Endothelial cell of umbilical vein (primary cell): ENCODE results near the gene ARHGAP15. TPM values are rescaled to one million over a fixed set of nuclear protein-coding genes. Genes with fewer than 3 reads are reported as not detected.

Experiments used
- BruUV-seq: library from RNA; stranded (reverse); fragments of 400-500 nt; replicated peaks from 2 replicates; lab custom pipeline; 2021; lab: Mats Ljungman, UMichigan
- CTCF ChIA-PET: fragments of 300-600, 350-600 bp; sonication (Branson Sonifier 250); formaldehyde crosslinking; loops from one replicate; lab custom pipeline; 2021; ENCODE audit warnings: antibody characterized with exemption, inconsistent platforms; lab: Charles Lee
- POLR2A ChIA-PET: fragments of 300-600, 350-600 bp; sonication (Branson Sonifier 250); formaldehyde crosslinking; loops from one replicate; lab custom pipeline; 2021; ENCODE audit warnings: antibody characterized with exemption, inconsistent platforms; lab: Charles Lee
- DNase-seq: peaks from one replicate; pipeline ENCODE4 v3.0.0-alpha.2; 2011; ENCODE audit warnings: low read depth, low spot score
- FAIRE-seq: peaks from 2 replicates; lab custom pipeline; 2011; peaks lifted over from hg19 to GRCh38; lab: Jason Lieb, UNC
- H2AFZ ChIP-seq: 2 replicates; pipeline ENCODE4 v1.6.0; 2012; ENCODE audit warnings: low read depth, low read length, control low read depth, inconsistent platforms
- H3K27ac ChIP-seq: 2 replicates; pipeline ENCODE4 v1.5.1; 2011; ENCODE audit warnings: low read depth, mild to moderate bottlenecking, control low read depth, low read length, moderate library complexity; ENCODE audit not compliant: insufficient read depth
- H3K27me3 ChIP-seq, 2 experiments: 2 replicates each; pipeline versions ENCODE4 v1.6.0 to v1.6.1; 2011; ENCODE audit warnings: low read length in 2 of 2, mixed read lengths in 1 of 2; ENCODE audit not compliant: control insufficient read depth in 2 of 2, insufficient read depth in 2 of 2
- H3K36me3 ChIP-seq, 2 experiments: 2 replicates in 1 of 2; 3 replicates in 1 of 2; pipeline ENCODE4 v1.5.1; 2011; ENCODE audit warnings: low read length in 2 of 2, mild to moderate bottlenecking in 1 of 2, moderate library complexity in 1 of 2; ENCODE audit not compliant: control insufficient read depth in 2 of 2, insufficient read depth in 2 of 2; ENCODE audit errors: extremely low read depth in 1 of 2
- H3K4me1 ChIP-seq: 3 replicates; pipeline ENCODE4 v1.5.1; 2011; ENCODE audit warnings: mild to moderate bottlenecking, low read length; ENCODE audit not compliant: control insufficient read depth, insufficient read depth; ENCODE audit errors: extremely low read depth
- H3K4me2 ChIP-seq: 2 replicates; pipeline ENCODE4 v1.6.1; 2011; ENCODE audit warnings: low read length, control low read depth, mixed read lengths; ENCODE audit not compliant: insufficient read depth
- H3K4me3 ChIP-seq, 3 experiments: fragments of 200-600 bp in 1 of 3; sonication (generic), shearing (Covaris generic) in 1 of 3; replicated peaks in 1 of 3; 2 replicates each; pipeline ENCODE4 v1.5.1; 2011 to 2016; ENCODE audit warnings: control low read depth in 3 of 3, low read length in 3 of 3, mild to moderate bottlenecking in 2 of 3, inconsistent platforms in 1 of 3, low read depth in 1 of 3, moderate library complexity in 1 of 3; ENCODE audit not compliant: insufficient read depth in 1 of 3
- H3K79me2 ChIP-seq: 2 replicates; pipeline ENCODE4 v1.6.0; 2012; ENCODE audit warnings: low read length, inconsistent platforms; ENCODE audit not compliant: control insufficient read depth, insufficient read depth
- H3K9ac ChIP-seq: replicated peaks from 2 replicates; pipeline ENCODE3; 2011; ENCODE audit warnings: low read length, control low read depth; ENCODE audit not compliant: insufficient read depth; ENCODE audit errors: extremely low read depth
- H3K9me1 ChIP-seq: replicated peaks from 3 replicates; pipeline ENCODE4 v1.6.0; 2011; ENCODE audit warnings: mild to moderate bottlenecking, low read length; ENCODE audit not compliant: control insufficient read depth, insufficient read depth; ENCODE audit errors: extremely low read depth
- H3K9me3 ChIP-seq: replicated peaks from 2 replicates; pipeline ENCODE4 v1.5.1; 2012; ENCODE audit warnings: low read length, inconsistent platforms; ENCODE audit not compliant: control insufficient read depth, insufficient read depth
- H4K20me1 ChIP-seq: replicated peaks from 2 replicates; pipeline ENCODE3; 2011; ENCODE audit warnings: mild to moderate bottlenecking, low read length; ENCODE audit not compliant: control insufficient read depth, insufficient read depth; ENCODE audit errors: extremely low read depth
- CTCF ChIP-seq, 2 donors: IDR thresholded peaks; 1 replicate in 1 of 2; 2 replicates in 1 of 2; pipeline ENCODE4 v1.5.1; 2011; ENCODE audit warnings: low read length in 2 of 2, mild to moderate bottlenecking in 2 of 2, moderate library complexity in 2 of 2, control low read depth in 1 of 2, inconsistent platforms in 1 of 2, low read depth in 1 of 2; ENCODE audit not compliant: insufficient read depth in 1 of 2; ENCODE audit errors: extremely low read depth in 1 of 2
- EZH2 ChIP-seq: IDR thresholded peaks from 2 replicates; pipeline ENCODE4 v1.6.1; 2012; ENCODE audit warnings: borderline replicate concordance, low read depth, mild to moderate bottlenecking, moderate library complexity, low read length, inconsistent platforms; ENCODE audit not compliant: severe bottlenecking
- FOS ChIP-seq: IDR thresholded peaks from 2 replicates; pipeline ENCODE4 v1.6.1; 2011; ENCODE audit warnings: mild to moderate bottlenecking, low read length, moderate library complexity, borderline replicate concordance; ENCODE audit not compliant: insufficient read depth
- GATA2 ChIP-seq: IDR thresholded peaks from 2 replicates; pipeline ENCODE4 v1.7.0; 2011; ENCODE audit warnings: low read depth, mild to moderate bottlenecking, moderate library complexity, mixed read lengths, low read length; ENCODE audit not compliant: insufficient read length, insufficient read depth
- JUN ChIP-seq: IDR thresholded peaks from 2 replicates; pipeline ENCODE4 v1.6.1; 2011; ENCODE audit warnings: borderline replicate concordance, low read depth; ENCODE audit not compliant: insufficient read length, insufficient read depth
- MAX ChIP-seq: IDR thresholded peaks from 2 replicates; pipeline ENCODE4 v1.6.1; 2011; ENCODE audit not compliant: insufficient read depth, insufficient read length
- MYC ChIP-seq: IDR thresholded peaks from one replicate; pipeline ENCODE4 v1.6.1; 2011; ENCODE audit warnings: mild to moderate bottlenecking, low read depth, low read length
- POLR2A ChIP-seq: IDR thresholded peaks from 2 replicates; pipeline ENCODE4 v1.6.1; 2012; ENCODE audit warnings: low read depth, mild to moderate bottlenecking, control low read depth, low read length
- POLR2AphosphoS5 ChIP-seq: IDR thresholded peaks from 2 replicates; pipeline ENCODE4 v1.6.1; 2012; ENCODE audit warnings: low read depth, mild to moderate bottlenecking, control low read depth, low read length, moderate library complexity; ENCODE audit not compliant: insufficient read depth
- dilution Hi-C: fragments of 300-500 bp; cut with MboI; formaldehyde crosslinking; loops from one replicate; pipeline ENCODE4 v1.15.0; 2019; ENCODE audit warnings: low sequenced_read_pairs; ENCODE audit not compliant: extremely low pct_ligation_motif_present
- intact Hi-C: fragments of 100-400 bp; cut with micrococcal nuclease; formaldehyde crosslinking; loops from one replicate; pipeline ENCODE4 v1.10.0; 2022
- polyA plus RNA-seq, 4 experiments: library from polyadenylated mRNA; depleted of rRNA in 3 of 4; stranded (reverse) in 3 of 4; unstranded in 1 of 4; fragments of >200 nt; gene quantifications; 2 replicates each; pipeline versions ENCODE4 v1.2.1 to v1.2.3, GENCODE V29; 2011 to 2012; ENCODE audit warnings: missing spikeins in 1 of 4
- total RNA-seq: library from RNA; stranded (reverse); gene quantifications from 2 replicates; pipeline ENCODE4 v1.2.3, GENCODE V29; 2021

ARHGAP15 gene
- total and polyA plus RNA-seq, 2 donors (not counting 3 experiments of a cell fraction or from before 2014, with no cell fraction given), result not detected

GRCh38 chr2:143193121-143193520, 63.9 kb downstream of the ARHGAP15 start:
- Histone ChIP-seq H3K9me3 (no peaks in the 10 kb centered on the region), H3K27ac (no peak overlapping the region), H3K36me3 (no peaks in the 10 kb centered on the region), H3K79me2 (no peaks in the 10 kb centered on the region), H4K20me1 (no peaks in the 10 kb centered on the region), H2AFZ (no peak overlapping the region), H3K4me2 (no peak overlapping the region), H3K4me3 (no peak overlapping the region), H3K4me1 (no peaks in the 10 kb centered on the region), H3K27me3 (no peaks in the 10 kb centered on the region), H3K9me1 (no peaks in the 10 kb centered on the region), H3K9ac (no peak overlapping the region)
- FAIRE-seq (no peak), DNase-seq (no peak)
- POLR2A ChIA-PET, result no interaction called here
- BruUV-seq, result no TSS peak
- TF ChIP-seq POLR2A (no peak), MYC (no peak), FOS (no peak), POLR2AphosphoS5 (no peak), EZH2 (no peak), GATA2 (no peak), CTCF (IDR thresholded peaks at IDR 0.05; ENCODE audit: extremely low read depth in 1 of 2, insufficient read depth in 1 of 2, low read depth in 1 of 2, low read length in 2 of 2) (no peak), MAX (no peak), JUN (no peak)
- dilution Hi-C loops (no loop called here), intact Hi-C loops (no loop called here)
- CTCF ChIA-PET, result interaction anchor here (0.8 kb wide), 1 partner anchor 116 kb away, joined by 3 read pairs; no protein-coding TSS in a partner anchor
